Measurements from ENCODE around the gene PLEKHG1. TPM values are rescaled to one million over a fixed set of nuclear protein-coding genes. Genes with fewer than 3 reads are reported as not detected.

Gene PLEKHG1
- total RNA-seq, 2 experiments from 2014 or later: 0.76 to 1.8 TPM

DNA sequence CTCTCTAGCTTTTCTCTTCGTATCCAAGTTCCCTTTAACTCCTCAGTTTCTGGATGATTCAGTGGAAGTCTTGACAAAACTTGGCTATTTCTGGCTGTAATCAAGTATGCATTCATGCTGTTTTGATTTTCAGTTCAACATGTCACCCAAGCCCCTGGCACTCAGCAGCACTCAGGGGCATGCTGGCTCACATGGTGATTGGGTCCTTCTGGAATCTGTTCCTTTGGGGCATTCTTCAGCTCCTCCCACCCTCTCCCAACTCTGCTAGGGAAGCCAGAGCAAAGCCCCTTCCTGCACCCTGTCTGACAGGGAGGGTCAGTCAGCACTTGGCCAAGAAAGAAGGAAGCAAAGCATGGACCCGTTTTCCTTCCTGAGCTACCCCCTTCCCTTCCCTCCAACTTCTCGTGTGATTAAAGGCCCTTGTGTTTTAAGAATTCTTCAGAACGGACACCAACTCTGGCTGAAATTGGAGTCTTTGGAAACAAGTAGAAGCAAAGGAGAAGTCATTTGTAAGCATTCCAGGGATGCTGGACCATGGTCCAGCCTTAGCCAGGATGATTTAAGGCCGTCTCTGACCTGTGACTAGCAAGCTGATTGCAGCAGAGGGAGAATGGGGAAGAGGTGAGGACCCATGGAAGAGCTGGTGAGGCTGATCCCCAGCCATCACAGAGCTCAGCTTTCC lies 7.1 kb downstream of the PLEKHG1 start:
- Mint-ChIP-seq H3K27me3 (ENCODE audit: low read depth) (peaks cover 29% of the 10 kb centered on the region), H3K36me3 (ENCODE audit: low read depth) (no peaks in the 10 kb centered on the region), H3K9me3 (ENCODE audit: insufficient read depth) (no peaks in the 10 kb centered on the region), H3K27ac (no peak overlapping the region), H3K4me1 (ENCODE audit: low read depth) (no peaks in the 10 kb centered on the region), H3K4me3 (no peak overlapping the region)
- no peak for ATAC-seq
- POLR2A ChIA-PET: no interaction called here
- CTCF ChIA-PET: interaction anchor here (1.2 to 1.6 kb wide), 2 partner anchors 189 to 718 kb away, joined by 3 to 9 read pairs; no protein-coding TSS in a partner anchor
- no peak for DNase-seq

GRCh38 chr6:150607329-150607650 lies 7.6 kb downstream of the PLEKHG1 start:
- no peak overlapping the region for H3K4me3 Mint-ChIP-seq
- H3K36me3 Mint-ChIP-seq (ENCODE audit: low read depth): no peaks in the 10 kb centered on the region
- no peaks in the 10 kb centered on the region for H3K4me1 Mint-ChIP-seq (ENCODE audit: low read depth)
- ChIA-PET CTCF (interaction anchor here (1.2 to 1.6 kb wide), 2 partner anchors 189 to 718 kb away, joined by 3 to 9 read pairs; no protein-coding TSS in a partner anchor), POLR2A (no interaction called here)
- H3K9me3 Mint-ChIP-seq (ENCODE audit: insufficient read depth): no peaks in the 10 kb centered on the region
- H3K27ac Mint-ChIP-seq: no peak overlapping the region
- H3K27me3 Mint-ChIP-seq (ENCODE audit: low read depth): peaks cover 25% of the 10 kb centered on the region
- ATAC-seq: no peak
- no peak for DNase-seq

- H3K27me3 Mint-ChIP-seq (ENCODE audit: low read depth): peaks cover 18% of the 10 kb centered on the region
Observed at GRCh38 chr6:150610584-150610983, 10.9 kb downstream of the PLEKHG1 start.

DNA sequence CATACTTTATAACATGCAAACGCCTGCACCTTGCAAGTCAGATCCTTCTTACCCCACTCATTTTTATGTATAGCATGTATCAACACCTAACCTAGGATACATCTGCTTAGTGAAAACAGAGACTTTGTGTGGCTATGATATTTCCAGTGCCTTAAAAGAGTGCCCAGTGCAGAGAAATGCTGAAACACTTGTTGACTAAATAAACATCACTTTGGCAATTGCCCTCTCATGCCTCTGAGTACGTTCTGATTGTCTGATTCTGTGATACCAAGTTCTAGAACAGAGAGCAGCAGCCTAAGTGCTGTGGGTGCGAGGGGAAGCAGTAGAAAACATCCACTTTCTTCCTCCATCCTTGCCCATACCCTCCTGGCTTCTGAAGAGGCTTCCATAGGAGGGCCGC lies 13.6 kb downstream of the PLEKHG1 start:
- no peak for ATAC-seq
- Mint-ChIP-seq H3K4me1 (ENCODE audit: low read depth) (no peaks in the 10 kb centered on the region), H3K36me3 (ENCODE audit: low read depth) (no peaks in the 10 kb centered on the region), H3K27me3 (ENCODE audit: low read depth) (peaks cover 18% of the 10 kb centered on the region), H3K4me3 (no peak overlapping the region), H3K27ac (no peak overlapping the region), H3K9me3 (ENCODE audit: insufficient read depth) (no peaks in the 10 kb centered on the region)
- POLR2A ChIA-PET: no interaction called here
- CTCF ChIA-PET: no interaction called here
- DNase-seq: no peak

More at GRCh38 chr6:150610584-150610983, 10.9 kb downstream of the PLEKHG1 start:
- H3K4me1 Mint-ChIP-seq (ENCODE audit: low read depth): no peaks in the 10 kb centered on the region
- no peak overlapping the region for H3K27ac Mint-ChIP-seq
- no peaks in the 10 kb centered on the region for H3K9me3 Mint-ChIP-seq (ENCODE audit: insufficient read depth)
- ChIA-PET POLR2A (interaction anchor here (1.0 kb wide), 1 partner anchor 20 kb away, joined by 3 read pairs; no protein-coding TSS in a partner anchor), CTCF (interaction anchor here (1.0 kb wide), 1 partner anchor 10 kb away, joined by 3 read pairs; no protein-coding TSS in a partner anchor)
- ATAC-seq (no peak), DNase-seq (no peak)
- H3K36me3 Mint-ChIP-seq (ENCODE audit: low read depth): no peaks in the 10 kb centered on the region
- no peak overlapping the region for H3K4me3 Mint-ChIP-seq

GRCh38 chr6:150615967-150616366 lies 16.3 kb downstream of the PLEKHG1 start:
- H3K27ac Mint-ChIP-seq: no peak overlapping the region
- no peaks in the 10 kb centered on the region for H3K4me1 Mint-ChIP-seq (ENCODE audit: low read depth)
- ChIA-PET POLR2A (interaction anchor here (1.2 kb wide), 1 partner anchor 15 kb away, joined by 3 read pairs; no protein-coding TSS in a partner anchor), CTCF (no interaction called here)
- H3K27me3 Mint-ChIP-seq (ENCODE audit: low read depth): peaks cover 23% of the 10 kb centered on the region
- no peaks in the 10 kb centered on the region for H3K9me3 Mint-ChIP-seq (ENCODE audit: insufficient read depth)
- H3K36me3 Mint-ChIP-seq (ENCODE audit: low read depth): no peaks in the 10 kb centered on the region
- ATAC-seq (no peak), DNase-seq (no peak)
- no peak overlapping the region for H3K4me3 Mint-ChIP-seq

DNA sequence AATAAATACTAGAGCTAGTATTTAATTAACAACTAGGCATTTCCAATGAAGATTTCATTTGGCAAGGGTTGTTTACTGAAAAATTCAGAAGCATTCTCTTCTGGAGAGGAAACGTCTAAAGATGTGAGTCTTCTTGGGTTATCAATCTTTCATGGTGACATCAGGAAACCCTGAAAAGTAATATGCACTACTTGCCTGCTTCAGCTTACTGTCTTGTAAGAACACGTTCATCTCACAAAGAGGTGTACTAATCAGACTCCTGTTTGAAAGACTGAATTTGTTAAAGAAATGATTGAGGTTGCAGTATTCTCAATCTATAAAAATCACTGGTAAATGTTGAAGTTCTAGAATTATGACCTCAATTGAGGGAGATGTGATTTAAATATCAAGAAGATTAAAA lies 16.9 kb downstream of the PLEKHG1 start:
- Mint-ChIP-seq H3K27me3 (ENCODE audit: low read depth) (peaks cover 23% of the 10 kb centered on the region), H3K27ac (no peak overlapping the region), H3K36me3 (ENCODE audit: low read depth) (no peaks in the 10 kb centered on the region), H3K9me3 (ENCODE audit: insufficient read depth) (no peaks in the 10 kb centered on the region), H3K4me3 (no peak overlapping the region), H3K4me1 (ENCODE audit: low read depth) (no peaks in the 10 kb centered on the region)
- ATAC-seq: no peak
- CTCF ChIA-PET: no interaction called here
- POLR2A ChIA-PET: no interaction called here
- no peak for DNase-seq

DNA sequence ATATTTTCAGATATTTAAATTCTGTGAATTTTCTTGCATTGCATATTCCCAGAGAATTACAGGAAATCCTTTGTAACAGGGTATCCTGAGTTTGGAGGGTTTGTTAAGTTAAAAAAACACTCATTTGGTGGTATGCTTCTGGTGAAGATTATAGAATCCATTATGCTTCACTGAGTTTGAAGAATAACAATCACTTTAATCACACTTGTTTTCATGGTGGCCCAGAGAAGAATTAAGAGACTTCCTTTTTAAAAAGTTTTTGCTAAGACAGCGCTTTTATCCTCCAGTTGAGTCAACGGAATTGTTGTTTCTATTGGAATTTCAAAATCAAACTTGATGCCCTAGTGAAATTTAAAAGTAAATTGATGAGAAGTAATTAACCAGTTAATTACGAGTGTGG lies 17.4 kb downstream of the PLEKHG1 start:
- H3K36me3 Mint-ChIP-seq (ENCODE audit: low read depth): no peaks in the 10 kb centered on the region
- H3K9me3 Mint-ChIP-seq (ENCODE audit: insufficient read depth): no peaks in the 10 kb centered on the region
- POLR2A ChIA-PET: no interaction called here
- CTCF ChIA-PET: no interaction called here
- DNase-seq (no peak), ATAC-seq (no peak)
- no peaks in the 10 kb centered on the region for H3K4me1 Mint-ChIP-seq (ENCODE audit: low read depth)
- no peak overlapping the region for H3K27ac Mint-ChIP-seq
- peaks cover 26% of the 10 kb centered on the region for H3K27me3 Mint-ChIP-seq (ENCODE audit: low read depth)
- no peak overlapping the region for H3K4me3 Mint-ChIP-seq

GRCh38 chr6:150617496-150618460 lies 18.1 kb downstream of the PLEKHG1 start:
- H3K4me3 Mint-ChIP-seq: no peak overlapping the region
- H3K9me3 Mint-ChIP-seq (ENCODE audit: insufficient read depth): no peaks in the 10 kb centered on the region
- peaks cover 1% of the 10 kb centered on the region for H3K4me1 Mint-ChIP-seq (ENCODE audit: low read depth)
- ChIA-PET CTCF (no interaction called here), POLR2A (no interaction called here)
- ATAC-seq (no peak), DNase-seq (no peak)
- H3K27me3 Mint-ChIP-seq (ENCODE audit: low read depth): peaks cover 26% of the 10 kb centered on the region
- no peak overlapping the region for H3K27ac Mint-ChIP-seq
- H3K36me3 Mint-ChIP-seq (ENCODE audit: low read depth): no peaks in the 10 kb centered on the region

GRCh38 chr6:150619275-150619674 lies 19.6 kb downstream of the PLEKHG1 start:
- ChIA-PET CTCF (no interaction called here), POLR2A (no interaction called here)

DNA sequence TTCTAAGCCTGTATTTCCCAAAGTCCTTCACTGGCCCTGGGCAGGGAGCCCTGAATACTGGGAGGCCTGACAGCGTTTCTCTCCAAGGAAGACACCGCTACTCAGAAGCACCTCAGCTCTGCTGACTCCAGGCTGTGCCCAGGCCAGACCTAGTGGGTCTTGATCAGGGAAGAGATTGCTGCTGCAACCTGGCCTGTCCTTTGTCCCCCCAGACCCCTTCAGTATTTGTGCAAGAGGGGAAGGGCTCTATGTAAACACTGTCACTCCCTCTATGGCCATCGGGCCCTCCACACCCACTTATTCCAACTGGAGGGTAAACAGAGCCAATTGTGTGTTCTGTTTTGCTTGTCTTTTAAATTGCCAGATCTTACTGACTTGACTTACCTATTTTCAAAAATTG lies 20.6 kb downstream of the PLEKHG1 start:
- H3K27me3 Mint-ChIP-seq (ENCODE audit: low read depth): peaks cover 31% of the 10 kb centered on the region
- peaks cover 4% of the 10 kb centered on the region for H3K4me1 Mint-ChIP-seq (ENCODE audit: low read depth)
- ATAC-seq: no peak
- no peak overlapping the region for H3K4me3 Mint-ChIP-seq
- DNase-seq: no peak
- no peaks in the 10 kb centered on the region for H3K9me3 Mint-ChIP-seq (ENCODE audit: insufficient read depth)
- ChIA-PET POLR2A (no interaction called here), CTCF (no interaction called here)
- no peak overlapping the region for H3K27ac Mint-ChIP-seq
- no peaks in the 10 kb centered on the region for H3K36me3 Mint-ChIP-seq (ENCODE audit: low read depth)

More at GRCh38 chr6:150619275-150619674, 19.6 kb downstream of the PLEKHG1 start:
- Mint-ChIP-seq H3K9me3 (ENCODE audit: insufficient read depth) (no peaks in the 10 kb centered on the region), H3K4me1 (ENCODE audit: low read depth) (peaks cover 4% of the 10 kb centered on the region), H3K4me3 (no peak overlapping the region), H3K27me3 (ENCODE audit: low read depth) (peaks cover 31% of the 10 kb centered on the region), H3K27ac (no peak overlapping the region), H3K36me3 (ENCODE audit: low read depth) (no peaks in the 10 kb centered on the region)
- ATAC-seq: no peak
- DNase-seq: no peak

DNA sequence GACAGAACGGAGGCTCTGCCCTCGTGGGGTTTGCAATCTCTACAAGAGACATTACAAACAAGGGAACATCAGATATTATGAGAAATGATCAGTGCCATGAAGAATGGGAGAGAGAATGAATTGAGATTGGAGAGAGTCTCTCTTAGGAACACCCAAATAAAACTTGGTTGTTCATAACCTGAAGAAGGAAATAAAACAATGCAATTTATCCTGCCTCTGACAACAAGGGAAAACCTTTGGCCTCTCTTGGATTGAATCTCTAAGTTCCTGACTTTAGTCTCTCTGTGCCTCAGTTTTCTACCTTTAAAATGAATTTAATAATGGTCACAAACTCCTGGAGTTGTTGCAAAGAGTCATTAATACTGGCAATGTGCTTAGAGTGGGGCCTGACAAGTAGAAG lies 21.1 kb downstream of the PLEKHG1 start:
- Mint-ChIP-seq H3K27ac (no peak overlapping the region), H3K4me3 (no peak overlapping the region), H3K36me3 (ENCODE audit: low read depth) (no peaks in the 10 kb centered on the region), H3K9me3 (ENCODE audit: insufficient read depth) (no peaks in the 10 kb centered on the region), H3K4me1 (ENCODE audit: low read depth) (peaks cover 4% of the 10 kb centered on the region), H3K27me3 (ENCODE audit: low read depth) (peaks cover 31% of the 10 kb centered on the region)
- DNase-seq: no peak
- CTCF ChIA-PET: no interaction called here
- no peak for ATAC-seq
- POLR2A ChIA-PET: no interaction called here

- ATAC-seq: no peak
- H3K4me1 Mint-ChIP-seq (ENCODE audit: low read depth): peaks cover 4% of the 10 kb centered on the region
- DNase-seq: no peak
- no peaks in the 10 kb centered on the region for H3K36me3 Mint-ChIP-seq (ENCODE audit: low read depth)
- H3K27me3 Mint-ChIP-seq (ENCODE audit: low read depth): peaks cover 30% of the 10 kb centered on the region
- H3K9me3 Mint-ChIP-seq (ENCODE audit: insufficient read depth): no peaks in the 10 kb centered on the region
- ChIA-PET CTCF (no interaction called here), POLR2A (no interaction called here)
- no peak overlapping the region for H3K27ac Mint-ChIP-seq
- no peak overlapping the region for H3K4me3 Mint-ChIP-seq
Observed at GRCh38 chr6:150622476-150622875, 22.8 kb downstream of the PLEKHG1 start.
